Lower leg skin (tissue), 3 donors: ENCODE data around the gene MAGEA8.

Experiments
- POLR2A ChIP-seq, 2 donors: fragments of 450-650 bp; IDR thresholded peaks; one replicate each; pipeline ENCODE4 v1.6.1; 2016 to 2017; ENCODE audit warnings: antibody characterized with exemption in 2 of 2, mild to moderate bottlenecking in 1 of 2, moderate library complexity in 1 of 2
- TF ChIP-seq, protein P1 (sequence below), 3 donors: fragments of 450-650 bp; IDR thresholded peaks; one replicate each; pipeline ENCODE4 v1.5.1; 2016; ENCODE audit warnings: antibody characterized with exemption in 3 of 3, mild to moderate bottlenecking in 3 of 3, moderate library complexity in 2 of 3

DNA sequence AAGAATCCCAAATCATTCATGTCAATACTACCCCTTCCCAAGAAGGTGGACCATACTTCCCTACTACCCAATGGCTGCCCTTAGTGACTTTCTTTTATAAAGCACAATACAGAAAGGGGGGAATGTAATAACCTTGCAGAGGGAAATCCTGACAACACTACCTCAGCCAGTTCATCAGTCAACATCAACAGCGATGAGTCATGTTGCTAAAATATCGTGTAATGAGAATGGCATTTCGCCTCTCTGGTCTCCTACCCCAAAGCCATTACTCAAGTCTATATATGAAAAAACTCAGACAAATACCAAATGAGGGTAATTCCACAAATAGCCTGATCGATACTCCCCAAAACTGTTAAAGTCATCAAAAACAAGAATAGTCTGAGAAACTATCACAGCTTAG, 3.3 kb upstream of the MAGEA8 start:
- TF ChIP-seq, protein P1, sequence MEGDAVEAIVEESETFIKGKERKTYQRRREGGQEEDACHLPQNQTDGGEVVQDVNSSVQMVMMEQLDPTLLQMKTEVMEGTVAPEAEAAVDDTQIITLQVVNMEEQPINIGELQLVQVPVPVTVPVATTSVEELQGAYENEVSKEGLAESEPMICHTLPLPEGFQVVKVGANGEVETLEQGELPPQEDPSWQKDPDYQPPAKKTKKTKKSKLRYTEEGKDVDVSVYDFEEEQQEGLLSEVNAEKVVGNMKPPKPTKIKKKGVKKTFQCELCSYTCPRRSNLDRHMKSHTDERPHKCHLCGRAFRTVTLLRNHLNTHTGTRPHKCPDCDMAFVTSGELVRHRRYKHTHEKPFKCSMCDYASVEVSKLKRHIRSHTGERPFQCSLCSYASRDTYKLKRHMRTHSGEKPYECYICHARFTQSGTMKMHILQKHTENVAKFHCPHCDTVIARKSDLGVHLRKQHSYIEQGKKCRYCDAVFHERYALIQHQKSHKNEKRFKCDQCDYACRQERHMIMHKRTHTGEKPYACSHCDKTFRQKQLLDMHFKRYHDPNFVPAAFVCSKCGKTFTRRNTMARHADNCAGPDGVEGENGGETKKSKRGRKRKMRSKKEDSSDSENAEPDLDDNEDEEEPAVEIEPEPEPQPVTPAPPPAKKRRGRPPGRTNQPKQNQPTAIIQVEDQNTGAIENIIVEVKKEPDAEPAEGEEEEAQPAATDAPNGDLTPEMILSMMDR (IDR thresholded peaks at IDR 0.05) = no peak
- no peak for TF ChIP-seq POLR2A (IDR thresholded peaks at IDR 0.05)
